Activated B cell treated with CpG ODN at 0.5 μM for 24 hours (primary cell): Measurements from ENCODE around the gene NCKAP1. TPM values are rescaled to one million over a fixed set of nuclear protein-coding genes. Genes with fewer than 3 reads are reported as not detected.

Experiments
- ATAC-seq: fragments of 200-7000 bp; cut with Tn5 transposase; one replicate; pipeline ENCODE4 v1.10.0; 2021; ENCODE audit warnings: low read depth, mild to moderate bottlenecking, moderate library complexity
- CTCF ChIA-PET: fragments of 350-600 bp; sonication (Branson Sonifier 250); formaldehyde crosslinking; loops from one replicate; lab custom pipeline; 2021; ENCODE audit warnings: antibody characterized with exemption; lab: Charles Lee
- POLR2A ChIA-PET: fragments of 350-600 bp; sonication (Branson Sonifier 250); formaldehyde crosslinking; loops from one replicate; lab custom pipeline; 2021; ENCODE audit warnings: antibody characterized with exemption; lab: Charles Lee
- DNase-seq: peaks from one replicate; pipeline ENCODE4 v3.0.0; 2022
- H3K27ac Mint-ChIP-seq: one replicate; pipeline ENCODE4 v1.8.0; 2020; ENCODE audit warnings: mixed read lengths
- H3K27me3 Mint-ChIP-seq: one replicate; pipeline ENCODE4 v1.8.0; 2021; ENCODE audit warnings: mixed read lengths
- H3K36me3 Mint-ChIP-seq: one replicate; pipeline ENCODE4 v1.8.0; 2021; ENCODE audit warnings: low read depth, mixed read lengths
- H3K4me1 Mint-ChIP-seq: one replicate; pipeline ENCODE4 v1.8.0; 2021; ENCODE audit warnings: mixed read lengths
- H3K4me3 Mint-ChIP-seq: one replicate; pipeline ENCODE4 v1.8.0; 2020; ENCODE audit warnings: mild to moderate bottlenecking, mixed read lengths
- H3K9me3 Mint-ChIP-seq: one replicate; pipeline ENCODE4 v1.8.0; 2020; ENCODE audit warnings: mixed read lengths
- intact Hi-C: fragments of 100-400 bp; cut with micrococcal nuclease; formaldehyde crosslinking; loops from one replicate; pipeline ENCODE4 v1.15.1; 2024
- total RNA-seq: library from RNA; stranded (reverse); gene quantifications from 2 replicates; pipeline ENCODE4 v1.2.3, GENCODE V29; 2022
- TF ChIP-seq, protein P1 (sequence below): fragments of 200-600 bp; IDR thresholded peaks from one replicate; pipeline ENCODE4 v1.8.0; 2022; ENCODE audit warnings: antibody characterized with exemption, mild to moderate bottlenecking

The NCKAP1 gene
- total RNA-seq, 1 donor from 2014 or later: not detected

DNA sequence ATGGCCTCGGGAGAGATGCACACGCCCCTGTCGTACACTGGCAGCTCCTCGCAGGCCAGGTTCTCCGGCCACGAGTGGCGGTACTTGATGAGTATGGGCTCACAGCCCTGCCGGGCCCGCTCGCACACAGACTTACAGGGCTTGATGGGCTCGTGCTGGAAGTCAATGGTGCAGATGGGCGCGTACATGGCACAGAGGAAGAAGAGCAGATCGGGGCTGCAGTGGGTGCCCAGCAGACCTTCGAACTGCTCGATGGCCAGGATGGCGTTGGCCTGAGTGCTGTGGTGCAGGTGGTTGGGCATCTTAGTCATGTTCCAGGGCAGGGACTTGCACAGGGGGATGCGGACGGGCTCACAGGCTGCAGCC, 172.2 kb downstream of the NCKAP1 start:
- no peaks in the 10 kb centered on the region for H3K9me3 Mint-ChIP-seq
- H3K36me3 Mint-ChIP-seq: no peaks in the 10 kb centered on the region
- no peak overlapping the region for H3K27ac Mint-ChIP-seq
- CTCF ChIA-PET: no interaction called here
- intact Hi-C loops: no loop called here
- H3K27me3 Mint-ChIP-seq: peaks cover 53% of the 10 kb centered on the region
- POLR2A ChIA-PET: no interaction called here
- H3K4me1 Mint-ChIP-seq: peaks cover 24% of the 10 kb centered on the region
- peak overlapping the region; percentile 21 for H3K4me3 Mint-ChIP-seq
- TF ChIP-seq, protein P1, sequence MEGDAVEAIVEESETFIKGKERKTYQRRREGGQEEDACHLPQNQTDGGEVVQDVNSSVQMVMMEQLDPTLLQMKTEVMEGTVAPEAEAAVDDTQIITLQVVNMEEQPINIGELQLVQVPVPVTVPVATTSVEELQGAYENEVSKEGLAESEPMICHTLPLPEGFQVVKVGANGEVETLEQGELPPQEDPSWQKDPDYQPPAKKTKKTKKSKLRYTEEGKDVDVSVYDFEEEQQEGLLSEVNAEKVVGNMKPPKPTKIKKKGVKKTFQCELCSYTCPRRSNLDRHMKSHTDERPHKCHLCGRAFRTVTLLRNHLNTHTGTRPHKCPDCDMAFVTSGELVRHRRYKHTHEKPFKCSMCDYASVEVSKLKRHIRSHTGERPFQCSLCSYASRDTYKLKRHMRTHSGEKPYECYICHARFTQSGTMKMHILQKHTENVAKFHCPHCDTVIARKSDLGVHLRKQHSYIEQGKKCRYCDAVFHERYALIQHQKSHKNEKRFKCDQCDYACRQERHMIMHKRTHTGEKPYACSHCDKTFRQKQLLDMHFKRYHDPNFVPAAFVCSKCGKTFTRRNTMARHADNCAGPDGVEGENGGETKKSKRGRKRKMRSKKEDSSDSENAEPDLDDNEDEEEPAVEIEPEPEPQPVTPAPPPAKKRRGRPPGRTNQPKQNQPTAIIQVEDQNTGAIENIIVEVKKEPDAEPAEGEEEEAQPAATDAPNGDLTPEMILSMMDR: no peak
- DNase-seq (no peak), ATAC-seq (no peak)

- ChIA-PET CTCF (no interaction called here), POLR2A (no interaction called here)
- Mint-ChIP-seq H3K27me3 (peaks cover 54% of the 10 kb centered on the region), H3K4me3 (no peak overlapping the region), H3K36me3 (no peaks in the 10 kb centered on the region), H3K9me3 (no peaks in the 10 kb centered on the region), H3K4me1 (peaks cover 24% of the 10 kb centered on the region), H3K27ac (no peak overlapping the region)
- no peak for DNase-seq
- ATAC-seq: no peak
- TF ChIP-seq, protein P1: no peak
- intact Hi-C loops: no loop called here
Measured at GRCh38 chr2:182864949-182865570, 173.2 kb downstream of the NCKAP1 start.

GRCh38 chr2:182863642-182864041, 174.6 kb downstream of the NCKAP1 start:
- H3K36me3 Mint-ChIP-seq: no peaks in the 10 kb centered on the region
- POLR2A ChIA-PET: no interaction called here
- no peak for ATAC-seq

GRCh38 chr2:182862091-182862490, 176.2 kb downstream of the NCKAP1 start:
- peaks cover 34% of the 10 kb centered on the region for H3K27me3 Mint-ChIP-seq
- CTCF ChIA-PET: no interaction called here
- no peak overlapping the region for H3K4me3 Mint-ChIP-seq
- H3K27ac Mint-ChIP-seq: no peak overlapping the region
- H3K4me1 Mint-ChIP-seq: peaks cover 12% of the 10 kb centered on the region
- no peak for ATAC-seq
- POLR2A ChIA-PET: no interaction called here
- TF ChIP-seq, protein P1: no peak
- no peak for DNase-seq
- no peaks in the 10 kb centered on the region for H3K9me3 Mint-ChIP-seq
- intact Hi-C loops: no loop called here
- H3K36me3 Mint-ChIP-seq: no peaks in the 10 kb centered on the region

More at GRCh38 chr2:182863642-182864041, 174.6 kb downstream of the NCKAP1 start:
- H3K4me3 Mint-ChIP-seq: no peak overlapping the region
- H3K9me3 Mint-ChIP-seq: no peaks in the 10 kb centered on the region
- TF ChIP-seq, protein P1: no peak
- H3K27ac Mint-ChIP-seq: no peak overlapping the region
- intact Hi-C loops: no loop called here
- H3K27me3 Mint-ChIP-seq: peaks cover 45% of the 10 kb centered on the region
- DNase-seq: no peak
- CTCF ChIA-PET: no interaction called here
- peaks cover 24% of the 10 kb centered on the region for H3K4me1 Mint-ChIP-seq

GRCh38 chr2:182860858-182861257, 177.4 kb downstream of the NCKAP1 start:
- no peaks in the 10 kb centered on the region for H3K9me3 Mint-ChIP-seq
- intact Hi-C loops: no loop called here
- TF ChIP-seq, protein P1: no peak
- ATAC-seq (no peak), DNase-seq (no peak)
- POLR2A ChIA-PET: no interaction called here
- CTCF ChIA-PET: no interaction called here
- H3K4me1 Mint-ChIP-seq: peaks cover 3% of the 10 kb centered on the region
- no peaks in the 10 kb centered on the region for H3K36me3 Mint-ChIP-seq
- H3K27ac Mint-ChIP-seq: no peak overlapping the region
- no peak overlapping the region for H3K4me3 Mint-ChIP-seq
- peaks cover 29% of the 10 kb centered on the region for H3K27me3 Mint-ChIP-seq

Other genes starting within 250 kb of the NCKAP1 start
- 0.22 TPM in 1 of 2 replicates, not detected in the other for gene FRZB, start 171.8 kb downstream of the NCKAP1 start, total RNA-seq
- 0.31 and 0.49 TPM in 2 replicates for gene DUSP19, start 40.3 kb upstream of the NCKAP1 start, total RNA-seq
- gene NUP35, start 86.0 kb upstream of the NCKAP1 start, total RNA-seq: 19.6 and 25.1 TPM in 2 replicates